GM12878 (cell line): ENCODE results near the gene DLG2. TPM values are rescaled to one million over a fixed set of nuclear protein-coding genes. Genes with fewer than 3 reads are reported as not detected.

ENCODE experiments used
- ATAC-seq: fragments of 200-7000 bp; cut with Tn5 transposase; 3 replicates; pipeline ENCODE4 v1.9.1; 2020; ENCODE audit warnings: mild to moderate bottlenecking, moderate library complexity
- BruUV-seq: library from RNA; stranded (reverse); fragments of 400-500 nt; replicated peaks from 2 replicates; lab custom pipeline; 2021; lab: Mats Ljungman, UMichigan
- CTCF ChIA-PET: fragments of 300-600 bp; sonication (Branson Sonifier 250); formaldehyde crosslinking; extraction: SDS; loops from one replicate; lab custom pipeline; 2021; ENCODE audit warnings: inconsistent platforms; lab: Yijun Ruan, JAX
- POLR2A ChIA-PET: fragments of 350-600 bp; formaldehyde crosslinking; extraction: SDS; loops from one replicate; lab custom pipeline; 2021; ENCODE audit warnings: inconsistent platforms; lab: Charles Lee
- RAD21 ChIA-PET: fragments of 300-600 bp; sonication (Branson Sonifier 250); formaldehyde crosslinking; loops from one replicate; lab custom pipeline; 2023; ENCODE audit warnings: antibody characterized with exemption; ENCODE audit not compliant: unreplicated experiment; lab: Charles Lee
- SMC1A ChIA-PET: fragments of 300-600 bp; sonication (Branson Sonifier 250); formaldehyde crosslinking; loops from one replicate; lab custom pipeline; 2023; ENCODE audit not compliant: unreplicated experiment, uncharacterized antibody; lab: Charles Lee
- DNase-seq: peaks from one replicate; pipeline ENCODE4 v3.0.0-alpha.2; 2011; ENCODE audit warnings: low read depth, low spot score
- FAIRE-seq: peaks from 3 replicates; lab custom pipeline; 2011; peaks lifted over from hg19 to GRCh38; lab: Jason Lieb, UNC
- H2AFZ ChIP-seq: 2 replicates; pipeline ENCODE4 v1.6.0; 2011; ENCODE audit warnings: low read depth, low read length, control low read depth; ENCODE audit not compliant: control insufficient read depth
- H3K27ac ChIP-seq: 2 replicates; pipeline ENCODE4 v1.5.1; 2011; ENCODE audit warnings: control low read depth; ENCODE audit not compliant: control insufficient read depth, insufficient read depth
- H3K27me3 ChIP-seq, 2 experiments: replicated peaks in 1 of 2; 2 replicates each; pipeline versions ENCODE4 v1.6.0 to v1.6.1; 2011; ENCODE audit warnings: low read length in 1 of 2; ENCODE audit not compliant: control insufficient read depth in 2 of 2, insufficient read depth in 2 of 2
- H3K36me3 ChIP-seq, 2 experiments: 2 replicates each; pipeline ENCODE4 v1.5.1; 2011; ENCODE audit warnings: low read length in 1 of 2; ENCODE audit not compliant: control insufficient read depth in 2 of 2, insufficient read depth in 2 of 2
- H3K4me1 ChIP-seq: 2 replicates; pipeline ENCODE4 v1.6.1; 2011; ENCODE audit warnings: mild to moderate bottlenecking, low read length, moderate library complexity, mixed read lengths; ENCODE audit not compliant: control insufficient read depth, insufficient read depth
- H3K4me2 ChIP-seq: 2 replicates; pipeline ENCODE4 v1.6.0; 2011; ENCODE audit warnings: control low read depth; ENCODE audit not compliant: control insufficient read depth, insufficient read depth
- H3K4me3 ChIP-seq: fragments of 200-600 bp; sonication (generic); 2 replicates; pipeline ENCODE4 v1.5.1; 2016
- H3K79me2 ChIP-seq: 2 replicates; pipeline ENCODE4 v1.6.0; 2011; ENCODE audit warnings: low read length; ENCODE audit not compliant: control insufficient read depth, insufficient read depth
- H3K9ac ChIP-seq: 2 replicates; pipeline ENCODE4 v1.8.0; 2011; ENCODE audit warnings: low read length, control low read depth, mixed read lengths; ENCODE audit not compliant: control insufficient read depth, insufficient read depth
- H3K9me3 ChIP-seq: replicated peaks from 3 replicates; pipeline ENCODE4 v1.5.1; 2011; ENCODE audit warnings: mild to moderate bottlenecking, low read length; ENCODE audit not compliant: control insufficient read depth, insufficient read depth
- H4K20me1 ChIP-seq: 2 replicates; pipeline ENCODE4 v1.6.0; 2011; ENCODE audit not compliant: control insufficient read depth, insufficient read depth
- CEBPZ ChIP-seq: fragments of 150-350 bp; IDR thresholded peaks from 2 replicates; pipeline ENCODE4 v1.6.1; 2016; ENCODE audit warnings: low read depth, low read length
- EED ChIP-seq: sonication (generic); IDR thresholded peaks from 2 replicates; pipeline ENCODE4 v1.6.1; 2016; ENCODE audit warnings: antibody characterized with exemption, low read depth
- IKZF2 ChIP-seq, 2 experiments: fragments of 450-650 bp; IDR thresholded peaks; 2 replicates each; pipeline ENCODE4 v1.6.1; 2017; ENCODE audit warnings: mild to moderate bottlenecking in 2 of 2, moderate library complexity in 2 of 2
- IRF4 ChIP-seq: IDR thresholded peaks from 2 replicates; pipeline ENCODE4 v1.6.1; 2011; ENCODE audit warnings: low read depth, low read length
- MEF2B ChIP-seq: fragments of 450-650 bp; IDR thresholded peaks from 2 replicates; pipeline ENCODE4 v1.6.1; 2018; ENCODE audit warnings: mild to moderate bottlenecking, moderate library complexity; ENCODE audit not compliant: partially characterized antibody, poor library complexity, severe bottlenecking
- POU2F2 ChIP-seq: IDR thresholded peaks from 3 replicates; pipeline ENCODE4 v1.6.1; 2011; ENCODE audit warnings: low read depth, mild to moderate bottlenecking, low read length, borderline replicate concordance
- REST ChIP-seq: IDR thresholded peaks from 2 replicates; pipeline ENCODE4 v1.6.1; 2012; ENCODE audit warnings: mild to moderate bottlenecking, low read depth, low read length
- RUNX3 ChIP-seq: IDR thresholded peaks from 2 replicates; pipeline ENCODE4 v1.6.1; 2012; ENCODE audit warnings: low read length, inconsistent platforms
- SPI1 ChIP-seq: IDR thresholded peaks from 2 replicates; pipeline ENCODE4 v1.6.1; 2011; ENCODE audit warnings: low read depth, mild to moderate bottlenecking, low read length, moderate library complexity, borderline replicate concordance; ENCODE audit not compliant: insufficient read depth
- WRNIP1 ChIP-seq: IDR thresholded peaks from 2 replicates; pipeline ENCODE4 v1.6.1; 2011; ENCODE audit warnings: low read depth, low read length, improper control_type of control experiment, borderline replicate concordance
- WGBS: methylation state at CpG from one replicate; pipeline ENCODE4 v1.1.6; 2016; ENCODE audit warnings: low lambda C conversion rate; ENCODE audit not compliant: insufficient replicate concordance, insufficient coverage; ENCODE audit errors: missing lambda C conversion rate; 5-methylcytosine and 5-hydroxymethylcytosine counted together
- in situ Hi-C: fragments of 300-500 bp; cut with MboI; formaldehyde crosslinking; loops from 9 replicates; pipeline ENCODE4 v1.14.3; 2018; ENCODE audit warnings: mixed read lengths
- intact Hi-C: fragments of 100-400 bp; cut with micrococcal nuclease; formaldehyde crosslinking; loops from one replicate; pipeline ENCODE4 v1.14.2; 2022; ENCODE audit not compliant: unreplicated experiment
- polyA plus RNA-seq, 11 experiments: library from polyadenylated mRNA; depleted of rRNA in 4 of 11; unstranded in 6 of 11; stranded (reverse) in 5 of 11; fragments of >200 nt; fragmentation: Nextera tagmentation in 4 of 11; fragmentation: Illumina TruSeq in 1 of 11; extraction: Ambion mirVana in 4 of 11; extraction: Trizol in 1 of 11; gene quantifications; 1 replicate in 1 of 11; 2 replicates in 10 of 11; pipeline versions ENCODE4 v1.2.1 to v1.2.3, GENCODE V29; 2011 to 2016; ENCODE audit warnings: inconsistent platforms in 2 of 11, missing spikeins in 2 of 11, low read depth in 1 of 11
- total RNA-seq, 4 experiments: library from RNA; depleted of rRNA in 3 of 4; stranded (reverse); fragments of >200 nt in 3 of 4; fragmentation: Illumina TruSeq in 1 of 4; extraction: Trizol in 1 of 4; gene quantifications; 2 replicates each; pipeline versions ENCODE4 v1.2.1 to v1.2.3, GENCODE V29; 2013 to 2021

Gene DLG2
- total and polyA plus RNA-seq, 10 of the 15 experiments (the other 5 are each of a cell fraction or from before 2014, with no cell fraction given): 0.09 to 0.98 (median 0.35) TPM

- H3K4me3 ChIP-seq: peak overlapping the region; percentile 60; the same call in 1 of the 2 replicates
- no peak overlapping the region for H2AFZ ChIP-seq
- SMC1A ChIA-PET: interaction anchor here (1.3 to 1.6 kb wide), 3 partner anchors 13 to 43 kb away, joined by 3 to 4 read pairs (median 4); no protein-coding TSS in a partner anchor
Measured at GRCh38 chr11:83681031-83681781, 1945.9 kb downstream of the DLG2 start.

More at GRCh38 chr11:83681031-83681781, 1945.9 kb downstream of the DLG2 start:
- 1% methylated on average over 15 of the region's 15 CpGs for WGBS
- Histone ChIP-seq H3K9me3 (no peaks in the 10 kb centered on the region), H4K20me1 (no peaks in the 10 kb centered on the region), H3K9ac (peak overlapping the region; percentile 1; the same call in 1 of the 2 replicates), H3K79me2 (no peaks in the 10 kb centered on the region), H3K27ac (peak overlapping the region; percentile 28), H3K4me1 (peaks cover 16% of the 10 kb centered on the region), H3K36me3 (no peaks in the 10 kb centered on the region), H3K27me3 (no peaks in the 10 kb centered on the region), H3K4me2 (peak overlapping the region; percentile 71)
- DNase-seq (no peak), FAIRE-seq (peak; percentile 18), ATAC-seq (peak; percentile 69)
- CTCF ChIA-PET: interaction anchor here (1.6 kb wide), 1 partner anchor 13 kb away, joined by 4 read pairs; no protein-coding TSS in a partner anchor
- no TSS peak for BruUV-seq
- POLR2A ChIA-PET: no interaction called here
- intact Hi-C loops: loop anchor here (5.0 kb wide), 1 partner anchor 49 kb away; no protein-coding TSS in a partner anchor
- in situ Hi-C loops: no loop called here
- RAD21 ChIA-PET: interaction anchor here (1.0 kb wide), 1 partner anchor 389 kb away, joined by 3 read pairs; no protein-coding TSS in a partner anchor
- no peak for TF ChIP-seq WRNIP1
- peak in 1 of 2 experiments; percentile 27; a peak in 1 of 4 replicates for TF ChIP-seq IKZF2 (IDR thresholded peaks at IDR 0.05)
- 0 out of 2 replicates have a peak, but pooled peaks have one; percentile 18 for TF ChIP-seq IRF4
- no peak for TF ChIP-seq MEF2B
- peak; percentile 51; the same call in 1 of the 3 replicates for TF ChIP-seq POU2F2
- TF ChIP-seq SPI1: peak; percentile 58; the same call in 1 of the 2 replicates
- peak; percentile 25; the same call in 1 of the 2 replicates for TF ChIP-seq RUNX3
- no peak for TF ChIP-seq CEBPZ
- TF ChIP-seq REST: 0 out of 2 replicates have a peak, but pooled peaks have one; percentile 49
- TF ChIP-seq EED: peak; percentile 49; the same call in 1 of the 2 replicates
